Neural cell (in vitro differentiated cells): ENCODE data around the gene DYNC2LI1. TPM values are rescaled to one million over a fixed set of nuclear protein-coding genes. Genes with fewer than 3 reads are reported as not detected.

ENCODE experiments used
- H2AFZ ChIP-seq: fragments of 200-600, 300-800 bp; sonication (generic), shearing (Covaris generic); 2 replicates; pipeline ENCODE4 v1.6.0; 2014; ENCODE audit warnings: low read depth, mild to moderate bottlenecking, antibody characterized with exemption, low read length, moderate library complexity
- H3F3A ChIP-seq: fragments of 200-600 bp; shearing (Covaris generic); 2 replicates; pipeline ENCODE4 v1.6.1; 2016; ENCODE audit warnings: mild to moderate bottlenecking, moderate library complexity, mixed read lengths, antibody characterized with exemption, low read length; ENCODE audit not compliant: insufficient read depth, poor library complexity, severe bottlenecking
- H3K27ac ChIP-seq: fragments of 200-600, 300-800 bp; sonication (generic), shearing (Covaris generic); 2 replicates; pipeline ENCODE4 v1.5.1; 2014; ENCODE audit warnings: mild to moderate bottlenecking, low read length, moderate library complexity
- H3K27me3 ChIP-seq: fragments of 300-800, 200-600 bp; sonication (generic), shearing (Covaris generic); 2 replicates; pipeline ENCODE4 v1.6.0; 2014; ENCODE audit warnings: mild to moderate bottlenecking, low read depth, low read length, moderate library complexity; ENCODE audit not compliant: insufficient read depth
- H3K36me3 ChIP-seq: fragments of 300-800, 200-600 bp; sonication (generic), shearing (Covaris generic); 2 replicates; pipeline ENCODE4 v1.5.1; 2014; ENCODE audit warnings: mild to moderate bottlenecking, antibody characterized with exemption, low read length, moderate library complexity; ENCODE audit not compliant: insufficient read depth
- H3K4me2 ChIP-seq: fragments of 300-800, 200-600 bp; sonication (generic), shearing (Covaris generic); 2 replicates; pipeline ENCODE4 v1.6.0; 2014; ENCODE audit warnings: mild to moderate bottlenecking, low read length
- H3K4me3 ChIP-seq: fragments of 300-800, 200-600 bp; sonication (generic), shearing (Covaris generic); 2 replicates; pipeline ENCODE4 v1.5.1; 2014; ENCODE audit warnings: mild to moderate bottlenecking, low read length, moderate library complexity
- H3K79me2 ChIP-seq: fragments of 200-600 bp; shearing (Covaris generic); replicated peaks from 2 replicates; pipeline ENCODE4 v1.6.0; 2014; ENCODE audit warnings: mild to moderate bottlenecking, low read length, moderate library complexity; ENCODE audit not compliant: insufficient read depth
- H3K9ac ChIP-seq: fragments of 300-800, 200-600 bp; sonication (generic), shearing (Covaris generic); 2 replicates; pipeline ENCODE4 v1.6.1; 2016; ENCODE audit warnings: mild to moderate bottlenecking, low read length, mixed read lengths
- H3K9me2 ChIP-seq: fragments of 200-600 bp; shearing (Covaris generic); 2 replicates; pipeline ENCODE4 v1.6.1; 2016; ENCODE audit warnings: mild to moderate bottlenecking, low read length, mixed read lengths; ENCODE audit not compliant: insufficient read depth
- H3K9me3 ChIP-seq: fragments of 200-600, 300-800 bp; sonication (generic), shearing (Covaris generic); 2 replicates; pipeline ENCODE4 v1.6.1; 2016; ENCODE audit warnings: mild to moderate bottlenecking, mixed run types, low read length, moderate library complexity, mixed read lengths
- H4K20me1 ChIP-seq: fragments of 200-600 bp; shearing (Covaris generic); 2 replicates; pipeline ENCODE4 v1.6.1; 2016; ENCODE audit warnings: mild to moderate bottlenecking, mixed run types; ENCODE audit not compliant: insufficient read depth
- EP300 ChIP-seq: fragments of 450-650 bp; conservative IDR thresholded peaks from 2 replicates; pipeline ENCODE4 v1.6.1; 2014; ENCODE audit warnings: antibody characterized with exemption, mild to moderate bottlenecking, moderate library complexity; ENCODE audit not compliant: poor library complexity, severe bottlenecking
- EZH2 ChIP-seq: fragments of 200-600, 300-800 bp; shearing (Covaris generic), sonication (generic); IDR thresholded peaks from 2 replicates; pipeline ENCODE4 v1.6.1; 2014; ENCODE audit warnings: antibody characterized with exemption, low read length, borderline replicate concordance, mild to moderate bottlenecking; ENCODE audit not compliant: insufficient read depth, poor library complexity, severe bottlenecking
- MXI1 ChIP-seq: fragments of 450-650 bp; conservative IDR thresholded peaks from 2 replicates; pipeline ENCODE4 v1.6.1; 2014; ENCODE audit warnings: antibody characterized with exemption, mild to moderate bottlenecking; ENCODE audit not compliant: poor library complexity, severe bottlenecking
- POLR2AphosphoS5 ChIP-seq: IDR thresholded peaks from 2 replicates; pipeline ENCODE4 v1.6.1; 2012
- RAD21 ChIP-seq: fragments of 450-650 bp; conservative IDR thresholded peaks from 2 replicates; pipeline ENCODE4 v1.6.1; 2014; ENCODE audit warnings: antibody characterized with exemption, mild to moderate bottlenecking, moderate library complexity
- SMC3 ChIP-seq: fragments of 450-650 bp; conservative IDR thresholded peaks from 2 replicates; pipeline ENCODE4 v1.6.1; 2014; ENCODE audit warnings: antibody characterized with exemption, mild to moderate bottlenecking, moderate library complexity; ENCODE audit not compliant: poor library complexity
- TAF1 ChIP-seq: IDR thresholded peaks from 2 replicates; pipeline ENCODE4 v1.6.1; 2012; ENCODE audit warnings: low read depth
- polyA plus RNA-seq: library from polyadenylated mRNA; depleted of rRNA; stranded (reverse); fragments of >200 nt; gene quantifications from 2 replicates; pipeline ENCODE4 v1.2.3, GENCODE V29; 2014
- TF ChIP-seq, protein P1 (sequence below): IDR thresholded peaks from 2 replicates; pipeline ENCODE4 v1.6.1; 2012; ENCODE audit warnings: borderline replicate concordance
- TF ChIP-seq, protein P2 (sequence below): fragments of 450-650 bp; IDR thresholded peaks from 2 replicates; pipeline ENCODE4 v1.5.1; 2014; ENCODE audit warnings: antibody characterized with exemption, mild to moderate bottlenecking, moderate library complexity; ENCODE audit not compliant: poor library complexity, severe bottlenecking

DYNC2LI1 gene
- polyA plus RNA-seq, 1 donor from 2014 or later = 80.6 TPM

DNA sequence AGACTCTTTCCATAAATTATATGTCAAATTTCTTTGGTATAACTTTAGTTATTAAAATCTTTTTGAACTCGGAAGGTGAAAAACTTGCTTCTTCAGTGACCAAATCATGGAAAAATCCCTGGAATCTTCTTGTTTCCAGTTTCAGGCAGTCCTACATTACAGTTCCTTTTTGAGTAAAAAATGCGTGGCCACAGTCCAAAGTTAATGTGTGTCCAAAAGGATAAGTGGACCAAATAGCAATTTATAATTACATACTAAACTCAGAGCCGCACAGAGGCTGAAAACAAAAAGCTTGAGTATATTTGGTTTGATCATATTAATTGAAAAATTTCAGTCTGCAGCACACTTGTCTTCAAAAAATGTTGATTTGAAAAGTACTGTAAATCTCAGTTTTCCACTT lies 28.4 kb upstream of the DYNC2LI1 start:
- Histone ChIP-seq H3F3A (no peaks in the 10 kb centered on the region), H3K9me3 (no peaks in the 10 kb centered on the region), H3K9ac (no peak overlapping the region), H3K9me2 (no peaks in the 10 kb centered on the region), H4K20me1 (no peaks in the 10 kb centered on the region), H3K36me3 (no peaks in the 10 kb centered on the region), H3K4me2 (no peak overlapping the region), H3K79me2 (no peaks in the 10 kb centered on the region), H3K27me3 (no peaks in the 10 kb centered on the region), H2AFZ (no peak overlapping the region), H3K4me3 (no peak overlapping the region), H3K27ac (no peak overlapping the region)
- TF ChIP-seq SMC3 = no peak
- TF ChIP-seq MXI1 = no peak
- TF ChIP-seq, protein P1, sequence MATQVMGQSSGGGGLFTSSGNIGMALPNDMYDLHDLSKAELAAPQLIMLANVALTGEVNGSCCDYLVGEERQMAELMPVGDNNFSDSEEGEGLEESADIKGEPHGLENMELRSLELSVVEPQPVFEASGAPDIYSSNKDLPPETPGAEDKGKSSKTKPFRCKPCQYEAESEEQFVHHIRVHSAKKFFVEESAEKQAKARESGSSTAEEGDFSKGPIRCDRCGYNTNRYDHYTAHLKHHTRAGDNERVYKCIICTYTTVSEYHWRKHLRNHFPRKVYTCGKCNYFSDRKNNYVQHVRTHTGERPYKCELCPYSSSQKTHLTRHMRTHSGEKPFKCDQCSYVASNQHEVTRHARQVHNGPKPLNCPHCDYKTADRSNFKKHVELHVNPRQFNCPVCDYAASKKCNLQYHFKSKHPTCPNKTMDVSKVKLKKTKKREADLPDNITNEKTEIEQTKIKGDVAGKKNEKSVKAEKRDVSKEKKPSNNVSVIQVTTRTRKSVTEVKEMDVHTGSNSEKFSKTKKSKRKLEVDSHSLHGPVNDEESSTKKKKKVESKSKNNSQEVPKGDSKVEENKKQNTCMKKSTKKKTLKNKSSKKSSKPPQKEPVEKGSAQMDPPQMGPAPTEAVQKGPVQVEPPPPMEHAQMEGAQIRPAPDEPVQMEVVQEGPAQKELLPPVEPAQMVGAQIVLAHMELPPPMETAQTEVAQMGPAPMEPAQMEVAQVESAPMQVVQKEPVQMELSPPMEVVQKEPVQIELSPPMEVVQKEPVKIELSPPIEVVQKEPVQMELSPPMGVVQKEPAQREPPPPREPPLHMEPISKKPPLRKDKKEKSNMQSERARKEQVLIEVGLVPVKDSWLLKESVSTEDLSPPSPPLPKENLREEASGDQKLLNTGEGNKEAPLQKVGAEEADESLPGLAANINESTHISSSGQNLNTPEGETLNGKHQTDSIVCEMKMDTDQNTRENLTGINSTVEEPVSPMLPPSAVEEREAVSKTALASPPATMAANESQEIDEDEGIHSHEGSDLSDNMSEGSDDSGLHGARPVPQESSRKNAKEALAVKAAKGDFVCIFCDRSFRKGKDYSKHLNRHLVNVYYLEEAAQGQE = no peak
- no peak for TF ChIP-seq EZH2
- TF ChIP-seq, protein P2, sequence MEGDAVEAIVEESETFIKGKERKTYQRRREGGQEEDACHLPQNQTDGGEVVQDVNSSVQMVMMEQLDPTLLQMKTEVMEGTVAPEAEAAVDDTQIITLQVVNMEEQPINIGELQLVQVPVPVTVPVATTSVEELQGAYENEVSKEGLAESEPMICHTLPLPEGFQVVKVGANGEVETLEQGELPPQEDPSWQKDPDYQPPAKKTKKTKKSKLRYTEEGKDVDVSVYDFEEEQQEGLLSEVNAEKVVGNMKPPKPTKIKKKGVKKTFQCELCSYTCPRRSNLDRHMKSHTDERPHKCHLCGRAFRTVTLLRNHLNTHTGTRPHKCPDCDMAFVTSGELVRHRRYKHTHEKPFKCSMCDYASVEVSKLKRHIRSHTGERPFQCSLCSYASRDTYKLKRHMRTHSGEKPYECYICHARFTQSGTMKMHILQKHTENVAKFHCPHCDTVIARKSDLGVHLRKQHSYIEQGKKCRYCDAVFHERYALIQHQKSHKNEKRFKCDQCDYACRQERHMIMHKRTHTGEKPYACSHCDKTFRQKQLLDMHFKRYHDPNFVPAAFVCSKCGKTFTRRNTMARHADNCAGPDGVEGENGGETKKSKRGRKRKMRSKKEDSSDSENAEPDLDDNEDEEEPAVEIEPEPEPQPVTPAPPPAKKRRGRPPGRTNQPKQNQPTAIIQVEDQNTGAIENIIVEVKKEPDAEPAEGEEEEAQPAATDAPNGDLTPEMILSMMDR = no peak
- no peak for TF ChIP-seq EP300
- TF ChIP-seq TAF1 = no peak
- no peak for TF ChIP-seq RAD21
- no peak for TF ChIP-seq POLR2AphosphoS5

DNA sequence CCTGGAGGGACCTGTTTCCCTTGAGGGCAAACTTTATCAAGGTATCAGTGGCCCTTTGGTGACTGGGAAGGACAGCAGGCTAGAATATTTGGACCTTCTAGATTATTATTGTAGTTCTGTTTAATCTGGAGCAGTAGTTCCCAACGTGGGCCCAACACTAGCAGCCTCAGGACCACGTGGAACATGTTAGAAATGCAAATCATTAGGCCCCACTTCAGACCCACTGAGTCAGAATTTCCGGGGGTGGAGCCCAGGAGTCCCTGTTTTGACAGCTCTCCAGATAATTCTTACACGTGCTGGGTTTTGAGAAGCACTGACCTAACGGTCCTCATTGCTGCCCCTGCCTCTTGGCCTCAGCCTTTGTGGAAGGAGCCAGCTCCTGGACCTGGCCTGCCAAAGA lies 25.5 kb upstream of the DYNC2LI1 start:
- no peak overlapping the region for H3K9ac ChIP-seq
- H3K79me2 ChIP-seq = no peaks in the 10 kb centered on the region
- H2AFZ ChIP-seq = no peak overlapping the region
- no peaks in the 10 kb centered on the region for H3K9me3 ChIP-seq
- no peaks in the 10 kb centered on the region for H3F3A ChIP-seq
- no peak overlapping the region for H3K4me2 ChIP-seq
- H3K4me3 ChIP-seq = no peak overlapping the region
- H3K9me2 ChIP-seq = no peaks in the 10 kb centered on the region
- TF ChIP-seq RAD21 = no peak
- TF ChIP-seq, protein P1 = no peak
- no peak for TF ChIP-seq SMC3
- no peak for TF ChIP-seq EP300
- no peak for TF ChIP-seq POLR2AphosphoS5
- TF ChIP-seq EZH2 = no peak
- TF ChIP-seq MXI1 = no peak
- no peak for TF ChIP-seq TAF1
- TF ChIP-seq, protein P2 = no peak
- no peaks in the 10 kb centered on the region for H3K36me3 ChIP-seq
- no peaks in the 10 kb centered on the region for H3K27me3 ChIP-seq
- H4K20me1 ChIP-seq = no peaks in the 10 kb centered on the region
- no peak overlapping the region for H3K27ac ChIP-seq
